ENCODE data around the gene METAP1D. TPM values are rescaled to one million over a fixed set of nuclear protein-coding genes. Genes with fewer than 3 reads are reported as not detected.

METAP1D gene
- polyA plus RNA-seq, 1 of the 3 experiments (the other 2 are of a cell fraction): 10.3 TPM

- 0 out of 2 replicates have a peak, but pooled peaks have one; percentile 6 for TF ChIP-seq PBX3 (IDR thresholded peaks at IDR 0.05)
- no peak for TF ChIP-seq FOSL2 (IDR thresholded peaks at IDR 0.05; ENCODE audit: borderline replicate concordance, low read depth)
- peak; percentile 70 for TF ChIP-seq NRF1 (IDR thresholded peaks at IDR 0.05; ENCODE audit: low read depth, low read length)
- no peak for TF ChIP-seq TCF12 (IDR thresholded peaks at IDR 0.05)
- peak; percentile 98 for TF ChIP-seq MAX (IDR thresholded peaks at IDR 0.05; ENCODE audit: low read depth)
- no peak for TF ChIP-seq FOXM1 (IDR thresholded peaks at IDR 0.05; ENCODE audit: low read depth)
- TF ChIP-seq TEAD4 (IDR thresholded peaks at IDR 0.05; ENCODE audit: borderline replicate concordance, insufficient read depth): no peak
Observed at GRCh38 chr2:171999604-172000469, at the start of gene METAP1D (continued).

- no peaks in the 10 kb centered on the region for H3K4me1 ChIP-seq (ENCODE audit: control insufficient read depth in 1 of 2, insufficient read depth in 2 of 2, low read depth in 1 of 2, low read length in 1 of 2)
- POLR2A ChIA-PET: no interaction called here
- peaks cover 17% of the 10 kb centered on the region for H3K79me2 ChIP-seq (ENCODE audit: insufficient read depth)
Observed at GRCh38 chr2:171952276-171952675, 47.5 kb upstream of the METAP1D start.

More at GRCh38 chr2:171952276-171952675, 47.5 kb upstream of the METAP1D start:
- DNase-seq: no peak
- H3K4me3 ChIP-seq (ENCODE audit: low read depth in 2 of 2, low read length in 1 of 2): no peak overlapping the region
- no peak overlapping the region for H2AFZ ChIP-seq (ENCODE audit: low read depth)
- no peaks in the 10 kb centered on the region for H4K20me1 ChIP-seq (ENCODE audit: insufficient read depth)
- no peak overlapping the region for H3K4me2 ChIP-seq
- H3K9me2 ChIP-seq: no peaks in the 10 kb centered on the region
- H3K27me3 ChIP-seq (ENCODE audit: insufficient read depth): no peaks in the 10 kb centered on the region
- no peaks in the 10 kb centered on the region for H3F3A ChIP-seq (replicated peaks; ENCODE audit: insufficient read depth)
- H3K9me3 ChIP-seq: no peaks in the 10 kb centered on the region
- CTCF ChIA-PET: interaction anchor here (0.6 kb wide), 1 partner anchor 739 kb away, joined by 3 read pairs; no protein-coding TSS in a partner anchor
- H3K9ac ChIP-seq: no peak overlapping the region
- no peak overlapping the region for H3K27ac ChIP-seq (ENCODE audit: low read depth in 2 of 2, low read length in 1 of 2)
- H3K36me3 ChIP-seq (replicated peaks in 1 of 2; ENCODE audit: control insufficient read depth in 1 of 2, insufficient read depth in 2 of 2, low read length in 1 of 2): peaks cover 0 to 12% of the 10 kb centered on the region in 2 experiments
- TF ChIP-seq TEAD4 (IDR thresholded peaks at IDR 0.05; ENCODE audit: borderline replicate concordance, insufficient read depth): no peak
- no peak for TF ChIP-seq YY1 (IDR thresholded peaks at IDR 0.05; ENCODE audit: low read depth)
- no peak for TF ChIP-seq NRF1 (IDR thresholded peaks at IDR 0.05; ENCODE audit: low read depth, low read length)
- no peak for TF ChIP-seq EP300 (IDR thresholded peaks at IDR 0.05; ENCODE audit: borderline replicate concordance in 1 of 2, low read depth in 1 of 2, low read length in 1 of 2)
- TF ChIP-seq GABPA (IDR thresholded peaks at IDR 0.05; ENCODE audit: low read depth): no peak
- no peak for TF ChIP-seq TAF1 (IDR thresholded peaks at IDR 0.05; ENCODE audit: borderline replicate concordance, low read depth, low read length)
- no peak for TF ChIP-seq EZH2phosphoT487 (IDR thresholded peaks at IDR 0.05; ENCODE audit: borderline replicate concordance, low read depth)
- TF ChIP-seq JUND (IDR thresholded peaks at IDR 0.05): no peak
- TF ChIP-seq PBX3 (IDR thresholded peaks at IDR 0.05): no peak
- no peak for TF ChIP-seq REST (IDR thresholded peaks at IDR 0.05; ENCODE audit: low read depth, low read length)
- TF ChIP-seq USF2 (IDR thresholded peaks at IDR 0.05; ENCODE audit: borderline replicate concordance, low read depth, low read length): no peak
- TF ChIP-seq CTCF (IDR thresholded peaks at IDR 0.05): no peak
- no peak for TF ChIP-seq RAD21 (IDR thresholded peaks at IDR 0.05; ENCODE audit: low read length)
- no peak for TF ChIP-seq FOSL2 (IDR thresholded peaks at IDR 0.05; ENCODE audit: borderline replicate concordance, low read depth)
- TF ChIP-seq FOXM1 (IDR thresholded peaks at IDR 0.05; ENCODE audit: low read depth): no peak
- no peak for TF ChIP-seq USF1 (IDR thresholded peaks at IDR 0.05; ENCODE audit: borderline replicate concordance, low read depth)
- no peak for TF ChIP-seq NFIC (IDR thresholded peaks at IDR 0.05; ENCODE audit: borderline replicate concordance)
- TF ChIP-seq RCOR1 (IDR thresholded peaks at IDR 0.05; ENCODE audit: low read length): no peak

Measured in SK-N-SH (cell line).